Measurements from ENCODE around the gene STUM. TPM values are rescaled to one million over a fixed set of nuclear protein-coding genes. Genes with fewer than 3 reads are reported as not detected.
"Not testable (repeated sequence)": the region's sequence is repeated elsewhere in the genome, so short reads cannot be mapped to it uniquely, and the experiment has no call there.

STUM gene
- total RNA-seq, 1 donor from 2014 or later: 24.3 TPM

GRCh38 chr1:226605318-226605950, 56.9 kb downstream of the STUM start:
- no peak for DNase-seq

GRCh38 chr1:226606311-226607267, 58.0 kb downstream of the STUM start:
- no peak for DNase-seq

- DNase-seq: no peak
Observed at GRCh38 chr1:226607268-226607660, 58.7 kb downstream of the STUM start.

GRCh38 chr1:226607821-226608220, 59.3 kb downstream of the STUM start:
- no peak for DNase-seq

GRCh38 chr1:226608699-226609505, 60.3 kb downstream of the STUM start:
- no peak for DNase-seq

GRCh38 chr1:226609836-226610455, 61.4 kb downstream of the STUM start:
- no peak for DNase-seq

GRCh38 chr1:226610671-226611070, 62.1 kb downstream of the STUM start:
- no peak for DNase-seq

GRCh38 chr1:226611301-226611700, 62.7 kb downstream of the STUM start:
- DNase-seq: no peak

- not testable (repeated sequence) for DNase-seq
Observed at GRCh38 chr1:226611980-226612379, 63.4 kb downstream of the STUM start.

- no peak for DNase-seq
Observed at GRCh38 chr1:226615876-226616275, 67.3 kb downstream of the STUM start.

- DNase-seq: no peak
Observed at GRCh38 chr1:226616636-226617035, 68.1 kb downstream of the STUM start.

GRCh38 chr1:226617109-226617508, 68.5 kb downstream of the STUM start:
- DNase-seq: no peak

GRCh38 chr1:226617719-226618118, 69.2 kb downstream of the STUM start:
- not testable (repeated sequence) for DNase-seq

- no peak for DNase-seq
Observed at GRCh38 chr1:226618380-226618779, 69.8 kb downstream of the STUM start.

GRCh38 chr1:226619031-226619430, 70.5 kb downstream of the STUM start:
- DNase-seq: no peak

GRCh38 chr1:226622012-226622411, 73.4 kb downstream of the STUM start:
- DNase-seq: no peak

GRCh38 chr1:226624526-226624925, 76.0 kb downstream of the STUM start:
- no peak for DNase-seq

- DNase-seq: no peak
Observed at GRCh38 chr1:226625326-226625725, 76.8 kb downstream of the STUM start.

- DNase-seq: no peak
Observed at GRCh38 chr1:226625832-226626576, 77.4 kb downstream of the STUM start.

GRCh38 chr1:226626577-226626956, 78.0 kb downstream of the STUM start:
- DNase-seq: peak; percentile 37

- no peak for DNase-seq
Observed at GRCh38 chr1:226627050-226627755, 78.6 kb downstream of the STUM start.
